Mammary epithelial cell (primary cell): Measurements from ENCODE around the gene MYOZ3.

Experiments used
- CTCF ChIP-seq, 2 donors: IDR thresholded peaks in 1 of 2; conservative IDR thresholded peaks in 1 of 2; 2 replicates each; pipeline ENCODE4 v1.5.1; 2011 to 2012; ENCODE audit warnings: inconsistent platforms in 2 of 2, low read length in 2 of 2, mild to moderate bottlenecking in 2 of 2, control low read depth in 1 of 2, low read depth in 1 of 2; ENCODE audit not compliant: insufficient read depth in 1 of 2; ENCODE audit errors: extremely low read depth in 1 of 2
- EZH2 ChIP-seq: IDR thresholded peaks from 2 replicates; pipeline ENCODE4 v1.6.1; 2012; ENCODE audit warnings: low read length, inconsistent platforms, borderline replicate concordance

- TF ChIP-seq CTCF (conservative IDR thresholded peaks at IDR 0.05 in 1 of 2, IDR thresholded peaks at IDR 0.05 in 1 of 2; ENCODE audit: extremely low read depth in 1 of 2, insufficient read depth in 1 of 2, low read depth in 1 of 2, low read length in 2 of 2) (no peak), EZH2 (no peak)
Observed at GRCh38 chr5:150616024-150616470, 45.0 kb upstream of the MYOZ3 start.
